Activated CD4-positive, CD25-positive, alpha-beta regulatory T cell treated with anti-CD3 and anti-CD28 coated beads, Interleukin-2, amount 50 U/mL, for 16 hours (primary cell): ENCODE data around the gene LANCL2.
"Not testable (repeated sequence)": the region's sequence is repeated elsewhere in the genome, so short reads cannot be mapped to it uniquely, and the experiment has no call there.

ENCODE experiments used
- DNase-seq: peaks from one replicate; pipeline ENCODE4 v3.0.0-alpha.2; 2020; ENCODE audit warnings: low read depth, low spot score

Gene LANCL2

GRCh38 chr7:55362927-55363326, 2.2 kb upstream of the LANCL2 start:
- no peak for DNase-seq

GRCh38 chr7:55363386-55364170, 1.6 kb upstream of the LANCL2 start:
- no peak for DNase-seq

GRCh38 chr7:55365675-55366460, 731 bp downstream of the LANCL2 start:
- DNase-seq, result peak; percentile 90

GRCh38 chr7:55366461-55367070, 1.4 kb downstream of the LANCL2 start:
- no peak for DNase-seq

GRCh38 chr7:55367283-55367840, 2.2 kb downstream of the LANCL2 start:
- no peak for DNase-seq

- DNase-seq, result no peak
Measured at GRCh38 chr7:55369427-55370400, 4.6 kb downstream of the LANCL2 start.

- no peak for DNase-seq
Measured at GRCh38 chr7:55374213-55374612, 9.1 kb downstream of the LANCL2 start.

GRCh38 chr7:55375237-55375636, 10.1 kb downstream of the LANCL2 start:
- DNase-seq, result no peak

- no peak for DNase-seq
Measured at GRCh38 chr7:55377162-55377817, 12.2 kb downstream of the LANCL2 start.

GRCh38 chr7:55379285-55379684, 14.1 kb downstream of the LANCL2 start:
- no peak for DNase-seq

- no peak for DNase-seq
Measured at GRCh38 chr7:55381189-55381588, 16.1 kb downstream of the LANCL2 start.

GRCh38 chr7:55381696-55382095, 16.6 kb downstream of the LANCL2 start:
- no peak for DNase-seq

- no peak for DNase-seq
Measured at GRCh38 chr7:55382251-55382650, 17.1 kb downstream of the LANCL2 start.

- no peak for DNase-seq
Measured at GRCh38 chr7:55386541-55386940, 21.4 kb downstream of the LANCL2 start.

- no peak for DNase-seq
Measured at GRCh38 chr7:55387062-55387965, 22.2 kb downstream of the LANCL2 start.

GRCh38 chr7:55396233-55396785, 31.2 kb downstream of the LANCL2 start:
- DNase-seq, result no peak

GRCh38 chr7:55397617-55398016, 32.5 kb downstream of the LANCL2 start:
- no peak for DNase-seq

- DNase-seq, result no peak
Measured at GRCh38 chr7:55400191-55400590, 35.1 kb downstream of the LANCL2 start.

GRCh38 chr7:55402506-55402905, 37.4 kb downstream of the LANCL2 start:
- not testable (repeated sequence) for DNase-seq
